GM18868 (cell line): Measurements from ENCODE around the gene TMEM238L.

Experiments
- ATAC-seq: cut with Tn5 transposase; IDR thresholded peaks from one replicate; pipeline ENCODE4 v1.9.1; 2021; ENCODE audit warnings: mild to moderate bottlenecking, moderate library complexity; ENCODE audit not compliant: unreplicated experiment

TMEM238L gene

GRCh38 chr17:10805911-10806310, 2.0 kb upstream of the TMEM238L start:
- no peak for ATAC-seq

DNA sequence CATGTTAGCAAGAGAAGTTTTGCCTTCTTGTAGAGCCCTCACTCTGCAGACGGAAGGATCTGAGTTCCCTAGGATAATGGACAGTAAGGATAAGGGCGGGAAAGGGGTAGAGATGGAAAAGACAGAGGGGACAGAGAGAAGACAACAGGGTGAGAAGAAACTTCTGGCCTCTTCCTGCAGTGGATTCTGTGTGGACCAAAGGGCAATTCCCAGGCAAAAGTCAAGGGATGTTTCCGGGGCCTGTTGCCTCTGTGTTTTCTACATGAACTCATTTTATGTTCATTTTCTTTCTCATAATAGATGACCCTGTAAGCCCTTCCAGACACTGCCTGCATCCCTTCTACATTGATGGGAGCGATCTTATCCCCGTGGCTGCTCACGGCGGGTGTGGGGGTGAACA, 647 bp upstream of the TMEM238L start:
- ATAC-seq, result no peak

DNA sequence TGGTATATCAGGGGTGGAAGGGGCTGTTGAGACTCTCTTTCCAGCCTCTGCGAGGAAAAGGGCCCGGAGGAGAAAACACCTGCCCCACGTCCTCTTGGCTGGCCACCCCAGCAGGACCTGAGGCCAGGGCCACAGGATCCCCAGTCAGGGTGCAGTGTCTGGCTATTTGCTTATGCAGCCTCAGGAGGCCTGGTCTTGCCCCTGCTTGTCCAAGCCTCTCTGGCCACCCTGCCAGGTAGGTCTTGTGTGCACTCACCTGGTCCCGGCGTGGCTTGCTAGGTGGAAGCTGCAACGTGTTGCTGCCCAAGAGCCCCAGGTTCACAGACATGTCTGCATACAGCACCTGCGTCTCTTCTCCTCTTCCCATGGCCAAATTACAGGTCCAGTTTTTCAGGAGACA, 549 bp downstream of the TMEM238L start:
- ATAC-seq, result no peak

GRCh38 chr17:10802496-10803284, 1.2 kb downstream of the TMEM238L start:
- ATAC-seq, result no peak

DNA sequence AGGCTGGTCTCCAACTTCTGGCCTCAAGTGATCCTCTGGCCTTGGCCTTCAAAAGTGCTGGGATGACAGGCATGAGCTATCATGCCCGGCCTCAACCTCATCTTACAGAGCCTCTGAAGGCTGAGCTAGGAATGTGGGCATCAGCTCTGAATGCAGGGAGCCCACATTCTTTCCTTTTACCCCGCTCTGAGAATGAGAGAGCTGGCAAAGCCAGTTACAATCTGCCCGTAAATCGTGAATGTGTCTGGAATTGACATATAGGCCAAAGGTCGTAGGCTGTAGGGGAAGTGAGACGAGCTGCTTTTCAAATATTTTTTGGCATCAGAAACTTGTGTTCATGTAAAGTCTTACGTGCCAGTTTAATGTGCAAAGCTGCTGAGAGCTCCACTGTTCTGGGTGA, 4.5 kb downstream of the TMEM238L start:
- no peak for ATAC-seq

DNA sequence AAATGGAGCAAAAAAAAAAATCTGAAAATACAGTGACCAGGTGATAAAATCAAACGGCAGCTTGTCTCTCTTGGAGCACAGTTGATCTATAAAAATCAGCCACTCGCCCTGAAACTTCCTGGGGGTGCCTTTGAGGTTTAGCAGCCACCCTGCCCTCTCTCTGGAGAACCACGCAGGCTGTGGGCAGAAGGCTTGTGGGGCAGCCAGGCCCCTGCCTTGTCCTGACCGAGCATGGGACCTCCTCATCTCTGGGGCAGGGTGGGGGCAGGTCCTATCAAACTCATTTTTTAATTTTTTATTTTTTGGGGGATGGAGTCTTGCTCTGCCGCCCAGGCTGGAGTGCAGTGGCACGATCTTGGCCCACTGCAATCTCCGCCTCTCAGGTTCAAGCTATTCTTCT, 5.0 kb downstream of the TMEM238L start:
- no peak for ATAC-seq

DNA sequence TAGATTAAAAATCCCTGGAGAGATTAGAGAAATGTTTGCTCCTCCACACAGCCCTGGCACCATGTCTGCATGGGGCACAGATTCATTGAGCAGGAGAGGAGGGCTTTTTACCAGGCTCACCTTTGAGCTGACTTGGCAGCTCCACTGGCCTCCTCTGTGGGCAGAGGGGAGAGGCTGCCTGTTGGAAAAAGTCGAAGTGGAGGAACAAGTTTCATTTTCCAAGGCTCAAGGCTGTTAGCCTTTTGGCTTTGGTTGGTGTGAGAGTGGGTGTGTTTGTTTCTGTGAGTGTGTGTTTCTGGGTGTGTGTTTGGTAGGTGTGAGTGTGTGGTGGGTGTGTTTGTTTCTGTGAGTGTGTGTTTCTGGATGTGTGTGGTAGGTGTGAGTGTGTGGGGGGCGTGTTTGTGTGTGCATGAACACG, 5.6 kb downstream of the TMEM238L start:
- no peak for ATAC-seq

GRCh38 chr17:10797476-10798328, 6.2 kb downstream of the TMEM238L start:
- ATAC-seq, result no peak

- no peak for ATAC-seq
Measured at GRCh38 chr17:10793816-10794215, 10.1 kb downstream of the TMEM238L start.

GRCh38 chr17:10793256-10793655, 10.6 kb downstream of the TMEM238L start:
- no peak for ATAC-seq

GRCh38 chr17:10792151-10792550, 11.7 kb downstream of the TMEM238L start:
- ATAC-seq, result no peak

DNA sequence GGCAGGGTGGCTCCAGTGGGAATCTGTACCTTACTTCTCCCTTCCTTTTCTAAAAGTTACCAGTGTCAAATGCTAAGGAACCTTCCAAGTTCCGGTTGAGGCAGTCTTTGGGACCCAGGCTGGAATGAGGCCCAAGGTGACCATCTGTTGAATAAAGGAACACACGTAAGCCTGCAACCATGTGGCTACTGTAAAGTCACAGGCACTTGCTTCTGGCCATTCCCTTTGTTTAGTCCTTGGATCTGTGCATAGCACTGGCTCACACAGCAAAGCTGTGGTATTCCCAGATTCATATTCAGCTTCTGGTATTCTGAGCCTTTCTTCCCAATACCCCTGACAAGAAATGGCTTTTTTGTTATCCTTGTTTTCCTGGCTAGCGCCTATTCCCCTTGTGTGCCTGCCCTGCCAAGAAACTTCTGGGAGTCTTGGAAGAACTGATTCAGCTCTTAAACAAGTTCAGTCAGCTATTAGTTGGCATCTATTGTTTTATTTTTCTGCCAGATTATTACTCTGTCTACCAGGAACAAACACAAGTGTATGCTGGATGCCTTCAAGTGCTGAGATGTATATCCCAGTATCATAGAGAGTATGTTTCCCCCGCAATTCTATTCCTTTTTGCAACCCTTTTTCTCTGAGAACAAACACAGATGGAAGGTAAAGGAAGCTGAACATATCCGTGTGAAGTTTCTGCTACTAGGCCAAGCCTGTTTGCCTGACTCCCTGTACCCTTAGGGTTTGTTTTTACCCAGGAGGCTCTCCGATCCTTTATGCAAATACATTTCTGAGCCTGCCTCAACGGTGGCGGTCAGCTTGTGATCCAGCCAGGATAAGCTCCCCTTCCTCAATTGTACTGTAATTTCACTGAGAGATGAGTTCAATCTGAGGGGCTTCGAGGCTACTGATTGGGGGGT, 13.2 kb downstream of the TMEM238L start:
- no peak for ATAC-seq

DNA sequence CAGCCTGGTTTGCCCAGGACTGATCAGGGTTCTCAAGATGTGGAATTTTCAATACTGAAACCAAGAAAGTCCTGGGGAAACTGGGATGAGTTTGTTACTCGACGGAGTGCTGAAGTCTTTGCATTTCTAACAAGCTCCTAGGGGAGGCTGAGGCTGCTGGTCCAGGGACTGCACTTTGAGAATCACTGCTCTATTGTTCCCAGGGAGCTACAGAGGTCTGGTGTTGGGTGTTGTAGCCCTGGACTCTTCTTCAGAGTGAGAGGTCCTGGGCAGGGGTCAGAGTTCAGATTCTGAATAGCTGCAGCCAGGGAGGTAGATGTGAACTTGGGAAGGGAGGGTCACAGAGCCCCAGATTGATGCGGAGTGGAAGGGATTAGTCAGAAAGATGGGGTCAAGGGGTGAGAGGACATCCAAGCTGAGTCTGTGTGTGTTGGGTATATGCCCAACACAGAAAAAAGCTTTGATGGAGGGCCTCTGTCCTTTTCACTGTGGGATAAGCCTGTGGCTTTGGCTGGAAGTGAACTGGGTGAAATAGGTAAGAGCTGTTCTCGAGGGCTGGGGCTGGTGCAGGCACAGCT, 14.1 kb downstream of the TMEM238L start:
- no peak for ATAC-seq

DNA sequence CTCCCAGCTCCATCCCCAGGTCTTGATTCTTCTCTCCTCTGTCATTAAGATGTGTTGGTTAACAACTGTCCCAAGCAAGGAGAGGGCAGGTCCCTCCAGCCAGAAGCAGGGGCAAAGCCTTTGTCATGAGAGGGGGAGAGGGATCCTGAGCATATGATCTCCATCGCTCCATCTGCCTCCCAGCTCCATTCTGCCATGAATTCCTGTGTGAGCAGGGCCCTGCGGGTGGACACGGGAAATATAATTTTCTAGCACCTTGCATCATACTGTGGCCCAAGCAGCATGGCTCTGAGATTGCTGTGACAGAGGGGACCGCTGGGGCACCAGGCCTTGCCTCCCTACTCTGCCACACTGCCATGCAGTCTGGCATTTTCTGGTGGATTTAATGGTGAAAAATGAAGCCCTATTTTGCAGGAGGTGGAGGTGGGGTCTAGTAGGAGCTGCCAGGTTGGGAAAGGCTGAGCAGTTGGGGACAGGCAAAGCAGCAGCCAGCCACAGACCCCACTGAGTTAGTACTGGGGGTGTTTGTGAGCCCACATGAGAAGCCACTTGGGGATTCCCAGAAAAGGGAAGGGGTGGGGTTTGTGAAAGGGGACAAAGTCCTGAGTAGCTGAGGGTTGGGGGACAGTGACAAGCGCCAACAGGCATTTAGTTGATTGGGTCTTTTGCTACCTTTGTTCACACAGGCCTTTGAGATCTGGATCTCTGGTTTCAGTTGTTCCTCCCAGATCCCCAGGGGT, 16.4 kb downstream of the TMEM238L start:
- no peak for ATAC-seq

DNA sequence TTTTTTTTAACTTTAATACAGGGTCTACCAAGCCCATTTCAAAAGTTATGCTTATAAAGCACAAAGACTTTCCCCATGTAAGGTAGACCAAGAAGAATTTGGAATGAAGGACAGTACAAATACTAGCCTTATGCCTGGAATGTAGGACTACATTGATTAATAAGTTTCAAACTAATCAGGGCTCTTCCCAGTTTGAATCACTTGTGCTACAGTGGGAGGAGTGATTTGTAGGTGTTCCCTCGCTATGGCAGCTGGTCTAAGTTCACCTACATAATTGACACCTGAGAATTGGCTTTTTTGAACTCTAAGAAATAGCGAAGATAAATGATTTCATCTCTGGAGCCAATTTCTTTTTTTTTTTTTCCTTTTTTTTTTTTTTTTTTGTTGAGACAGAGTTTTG, 18.6 kb downstream of the TMEM238L start:
- no peak for ATAC-seq

- ATAC-seq, result no peak
Measured at GRCh38 chr17:10779609-10780008, 24.3 kb downstream of the TMEM238L start.

DNA sequence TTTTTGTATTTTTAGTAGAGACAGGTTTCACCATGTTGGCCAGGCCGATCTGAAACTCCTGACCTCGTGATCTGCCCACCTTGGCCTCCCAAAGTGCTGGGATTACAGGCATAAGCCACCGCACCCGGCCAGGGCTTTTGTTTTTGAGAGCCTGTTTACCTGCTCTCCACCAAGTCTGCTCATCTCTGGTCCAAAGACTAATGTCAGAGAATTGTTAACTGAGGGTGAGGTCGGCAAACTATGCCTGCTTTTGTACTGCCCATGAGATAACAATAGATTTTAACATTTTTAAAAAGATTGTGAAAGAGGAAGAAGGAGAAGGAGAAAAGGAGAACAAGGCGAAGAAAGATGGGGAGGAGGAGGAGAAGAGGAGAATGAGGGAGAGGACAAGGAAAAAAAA, 26.0 kb downstream of the TMEM238L start:
- no peak for ATAC-seq

GRCh38 chr17:10777131-10777807, 26.6 kb downstream of the TMEM238L start:
- no peak for ATAC-seq

- no peak for ATAC-seq
Measured at GRCh38 chr17:10776381-10776780, 27.5 kb downstream of the TMEM238L start.
